Lower leg skin (tissue), 3 donors: Measurements from ENCODE around the gene REX1BD.

Experiments
- POLR2A ChIP-seq, 2 donors: fragments of 450-650 bp; IDR thresholded peaks; one replicate each; pipeline ENCODE4 v1.6.1; 2016 to 2017; ENCODE audit warnings: antibody characterized with exemption in 2 of 2, mild to moderate bottlenecking in 1 of 2, moderate library complexity in 1 of 2
- TF ChIP-seq, protein P1 (sequence below), 3 donors: fragments of 450-650 bp; IDR thresholded peaks; one replicate each; pipeline ENCODE4 v1.5.1; 2016; ENCODE audit warnings: antibody characterized with exemption in 3 of 3, mild to moderate bottlenecking in 3 of 3, moderate library complexity in 2 of 3

- no peak for TF ChIP-seq POLR2A (IDR thresholded peaks at IDR 0.05)
- TF ChIP-seq, protein P1, sequence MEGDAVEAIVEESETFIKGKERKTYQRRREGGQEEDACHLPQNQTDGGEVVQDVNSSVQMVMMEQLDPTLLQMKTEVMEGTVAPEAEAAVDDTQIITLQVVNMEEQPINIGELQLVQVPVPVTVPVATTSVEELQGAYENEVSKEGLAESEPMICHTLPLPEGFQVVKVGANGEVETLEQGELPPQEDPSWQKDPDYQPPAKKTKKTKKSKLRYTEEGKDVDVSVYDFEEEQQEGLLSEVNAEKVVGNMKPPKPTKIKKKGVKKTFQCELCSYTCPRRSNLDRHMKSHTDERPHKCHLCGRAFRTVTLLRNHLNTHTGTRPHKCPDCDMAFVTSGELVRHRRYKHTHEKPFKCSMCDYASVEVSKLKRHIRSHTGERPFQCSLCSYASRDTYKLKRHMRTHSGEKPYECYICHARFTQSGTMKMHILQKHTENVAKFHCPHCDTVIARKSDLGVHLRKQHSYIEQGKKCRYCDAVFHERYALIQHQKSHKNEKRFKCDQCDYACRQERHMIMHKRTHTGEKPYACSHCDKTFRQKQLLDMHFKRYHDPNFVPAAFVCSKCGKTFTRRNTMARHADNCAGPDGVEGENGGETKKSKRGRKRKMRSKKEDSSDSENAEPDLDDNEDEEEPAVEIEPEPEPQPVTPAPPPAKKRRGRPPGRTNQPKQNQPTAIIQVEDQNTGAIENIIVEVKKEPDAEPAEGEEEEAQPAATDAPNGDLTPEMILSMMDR (IDR thresholded peaks at IDR 0.05): no peak
These were observed 44.7 kb downstream of the REX1BD start for GRCh38 chr19:18633321-18633720.
